ENCODE measurements around the gene LDHA. TPM values are rescaled to one million over a fixed set of nuclear protein-coding genes. Genes with fewer than 3 reads are reported as not detected.

Gene LDHA
- total and polyA plus RNA-seq, 2 of the 13 experiments (the other 11 are each of a cell fraction or from before 2014, with no cell fraction given) = 805 to 1,547 TPM

GRCh38 chr11:18394275-18394927 is at the start of gene LDHA (continued):
- TF ChIP-seq SP140L (CRISPR knock-in tag; IDR thresholded peaks at IDR 0.05; ENCODE audit: borderline replicate concordance) (peak; percentile 96; the same call in 1 of the 2 replicates), ZSCAN20 (CRISPR knock-in tag; IDR thresholded peaks at IDR 0.05; ENCODE audit: borderline replicate concordance) (peak; percentile 94), KLF6 (CRISPR knock-in tag; IDR thresholded peaks at IDR 0.05) (peak; percentile 99), ZNF569 (CRISPR knock-in tag; IDR thresholded peaks at IDR 0.05; ENCODE audit: borderline replicate concordance) (peak; percentile 97; the same call in 1 of the 2 replicates), ATF4 (CRISPR knock-in tag; IDR thresholded peaks at IDR 0.05) (peak in 1 of 2 experiments; percentile 83; a peak in 2 of 4 replicates), NR2F2 (IDR thresholded peaks at IDR 0.05; ENCODE audit: borderline replicate concordance, low read depth) (peak; percentile 26; the same call in 1 of the 2 replicates), ZKSCAN8 (CRISPR knock-in tag; IDR thresholded peaks at IDR 0.05; ENCODE audit: borderline replicate concordance) (no peak; the same call in 1 of the 2 replicates), ZNF780A (CRISPR knock-in tag; IDR thresholded peaks at IDR 0.05) (peak; percentile 92), HOMEZ (CRISPR knock-in tag; IDR thresholded peaks at IDR 0.05; ENCODE audit: low read depth) (no peak; the same call in 1 of the 2 replicates), CEBPZ (IDR thresholded peaks at IDR 0.05; ENCODE audit: low read length) (no peak), ZNF501 (CRISPR knock-in tag; IDR thresholded peaks at IDR 0.05) (peak; percentile 98; the same call in 1 of the 2 replicates), FIP1L1 (IDR thresholded peaks at IDR 0.05; ENCODE audit: borderline replicate concordance, insufficient read depth, low read depth, low read length) (0 out of 2 replicates have a peak, but pooled peaks have one; percentile 63), SRY (CRISPR knock-in tag; IDR thresholded peaks at IDR 0.05) (peak; percentile 89), ZNF850 (CRISPR knock-in tag; conservative IDR thresholded peaks at IDR 0.05) (no peak), NR2C2 (CRISPR knock-in tag; IDR thresholded peaks at IDR 0.05; ENCODE audit: borderline replicate concordance) (peak; percentile 45; the same call in 1 of the 2 replicates), SMC3 (IDR thresholded peaks at IDR 0.05; ENCODE audit: low read length) (no peak), RBFOX2 (IDR thresholded peaks at IDR 0.05; ENCODE audit: low read depth, low read length) (peak; percentile 100), ZNF546 (CRISPR knock-in tag; conservative IDR thresholded peaks at IDR 0.05) (peak; percentile 99), HMG20A (CRISPR knock-in tag; IDR thresholded peaks at IDR 0.05; ENCODE audit: borderline replicate concordance) (0 out of 2 replicates have a peak, but pooled peaks have one; percentile 56), ARNTL (CRISPR knock-in tag; IDR thresholded peaks at IDR 0.05) (peak; percentile 93; the same call in 1 of the 2 replicates), THRA (CRISPR knock-in tag; IDR thresholded peaks at IDR 0.05; ENCODE audit: borderline replicate concordance) (no peak; the same call in none of the 2 replicates), SSRP1 (CRISPR knock-in tag; IDR thresholded peaks at IDR 0.05) (no peak), DMAP1 (CRISPR knock-in tag; IDR thresholded peaks at IDR 0.05) (peak; percentile 99)
